ENCODE data around the gene ABO.

The ABO gene

GRCh38 chr9:133262226-133262625 lies 12.8 kb downstream of the ABO start:
- Mint-ChIP-seq H3K27ac (no peak overlapping the region), H3K4me1 (no peaks in the 10 kb centered on the region), H3K36me3 (no peaks in the 10 kb centered on the region), H3K4me3 (no peak overlapping the region), H3K27me3 (peaks cover 17% of the 10 kb centered on the region), H3K9me3 (no peaks in the 10 kb centered on the region)
- no peak for ATAC-seq (ENCODE audit: low read depth)
- DNase-seq (ENCODE audit: low spot score in 2 of 2) = no peak

DNA sequence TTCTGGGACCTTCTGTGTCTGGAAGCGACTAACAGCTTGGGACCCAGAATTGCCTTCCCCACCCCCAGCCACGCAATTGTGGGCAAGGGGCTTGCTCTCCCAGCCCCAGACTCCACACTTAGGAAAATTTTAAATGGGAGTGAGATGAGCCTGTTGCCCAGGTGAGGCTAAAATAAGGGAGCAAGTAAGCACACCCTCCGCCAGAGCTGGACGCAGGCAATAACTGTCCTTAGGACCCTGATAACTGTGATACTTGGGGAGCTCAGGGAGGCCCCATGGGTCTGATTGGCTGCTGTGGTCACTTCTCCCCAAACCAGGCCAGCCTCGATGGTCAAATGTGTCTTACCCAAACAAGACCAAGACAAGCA lies 13.3 kb downstream of the ABO start:
- no peaks in the 10 kb centered on the region for H3K4me1 Mint-ChIP-seq
- no peak overlapping the region for H3K27ac Mint-ChIP-seq
- ATAC-seq (ENCODE audit: low read depth) (no peak), DNase-seq (ENCODE audit: low spot score in 2 of 2) (no peak)
- peaks cover 17% of the 10 kb centered on the region for H3K27me3 Mint-ChIP-seq
- H3K36me3 Mint-ChIP-seq = no peaks in the 10 kb centered on the region
- H3K9me3 Mint-ChIP-seq = no peaks in the 10 kb centered on the region
- no peak overlapping the region for H3K4me3 Mint-ChIP-seq

GRCh38 chr9:133261103-133261752 lies 13.8 kb downstream of the ABO start:
- Mint-ChIP-seq H3K9me3 (no peaks in the 10 kb centered on the region), H3K36me3 (no peaks in the 10 kb centered on the region), H3K27me3 (peaks cover 17% of the 10 kb centered on the region), H3K4me3 (no peak overlapping the region), H3K4me1 (no peaks in the 10 kb centered on the region), H3K27ac (no peak overlapping the region)
- no peak for DNase-seq (ENCODE audit: low spot score in 2 of 2)
- no peak for ATAC-seq (ENCODE audit: low read depth)

- Mint-ChIP-seq H3K36me3 (no peaks in the 10 kb centered on the region), H3K27me3 (peaks cover 17% of the 10 kb centered on the region), H3K4me1 (no peaks in the 10 kb centered on the region), H3K27ac (no peak overlapping the region), H3K4me3 (no peak overlapping the region), H3K9me3 (no peaks in the 10 kb centered on the region)
- DNase-seq (ENCODE audit: low spot score in 2 of 2) (no peak), ATAC-seq (ENCODE audit: low read depth) (no peak)
Measured at GRCh38 chr9:133260334-133261102, 14.5 kb downstream of the ABO start.

DNA sequence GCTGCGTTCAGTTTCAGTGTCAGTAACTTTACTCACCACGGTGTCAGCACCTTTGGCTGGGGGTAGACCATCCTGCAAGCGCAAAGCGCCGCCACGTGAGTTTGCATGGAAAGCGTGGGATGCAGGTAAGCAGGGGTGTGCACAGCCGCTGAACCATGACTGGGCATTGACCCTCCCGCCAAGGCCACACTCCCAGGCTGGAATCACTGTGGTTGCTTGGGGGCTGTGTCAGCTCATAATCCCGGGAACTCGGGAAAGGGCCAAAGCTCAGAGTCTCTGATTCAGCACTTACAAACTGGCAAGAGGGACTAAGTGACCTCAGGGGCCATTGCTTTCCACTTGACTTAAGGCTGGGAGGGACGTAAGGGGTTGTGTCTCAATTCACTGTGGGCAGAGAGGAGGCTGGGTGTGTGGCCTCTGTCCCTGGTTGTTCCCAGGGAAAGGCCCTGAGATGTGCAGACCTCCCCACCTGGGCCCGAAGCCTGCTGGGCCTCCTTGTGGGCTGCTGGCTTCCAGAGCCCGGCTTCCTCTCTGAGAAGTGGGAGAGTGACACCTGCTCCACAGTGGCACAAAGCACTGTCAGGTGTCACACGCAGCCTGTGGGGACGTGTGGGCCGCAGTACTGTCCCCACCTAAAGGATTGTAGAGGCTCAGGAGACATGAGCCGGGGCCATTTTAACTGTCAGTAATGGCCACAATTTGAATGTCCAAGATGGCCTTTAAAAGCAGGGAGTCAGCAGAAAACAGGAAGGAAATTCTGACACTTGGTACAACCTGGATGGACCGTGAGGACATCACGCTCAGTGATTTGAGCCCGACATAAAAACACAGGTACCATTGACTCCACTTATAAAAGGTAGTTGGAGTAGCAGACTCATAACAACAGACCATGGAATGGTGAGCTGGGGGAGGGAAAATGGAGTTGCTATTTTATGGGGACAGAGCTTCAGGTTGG lies 16.7 kb downstream of the ABO start:
- H3K9me3 Mint-ChIP-seq = no peaks in the 10 kb centered on the region
- H3K27ac Mint-ChIP-seq = no peak overlapping the region
- no peak overlapping the region for H3K4me3 Mint-ChIP-seq
- ATAC-seq (ENCODE audit: low read depth) = no peak
- H3K4me1 Mint-ChIP-seq = no peaks in the 10 kb centered on the region
- peaks cover 16% of the 10 kb centered on the region for H3K27me3 Mint-ChIP-seq
- no peaks in the 10 kb centered on the region for H3K36me3 Mint-ChIP-seq
- DNase-seq (ENCODE audit: low spot score in 2 of 2) = no peak

DNA sequence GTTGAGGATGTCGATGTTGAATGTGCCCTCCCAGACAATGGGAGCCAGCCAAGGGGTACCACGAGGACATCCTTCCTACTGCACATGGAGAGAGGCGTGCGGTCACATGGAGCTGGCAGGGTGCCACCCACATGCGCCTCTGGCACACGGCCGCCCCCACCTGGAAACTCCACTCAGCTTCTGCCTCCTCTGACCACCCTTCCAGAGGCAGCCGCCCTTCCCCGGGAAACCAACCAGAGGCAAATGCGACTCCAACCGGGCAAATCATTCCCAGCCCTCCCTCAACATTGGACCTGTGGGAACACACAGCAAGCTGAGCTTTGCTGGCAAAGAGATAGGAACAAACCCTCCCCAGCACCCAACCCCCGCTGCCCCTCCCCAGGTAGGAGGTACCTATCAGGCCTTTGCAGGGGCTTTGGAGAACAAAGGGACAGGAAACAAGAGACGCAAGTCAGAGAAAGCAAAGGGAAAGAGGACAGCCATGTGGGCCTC lies 17.5 kb downstream of the ABO start:
- Mint-ChIP-seq H3K4me3 (no peak overlapping the region), H3K9me3 (no peaks in the 10 kb centered on the region), H3K36me3 (no peaks in the 10 kb centered on the region), H3K27me3 (peaks cover 16% of the 10 kb centered on the region), H3K27ac (no peak overlapping the region), H3K4me1 (no peaks in the 10 kb centered on the region)
- ATAC-seq (ENCODE audit: low read depth) = no peak
- no peak for DNase-seq (ENCODE audit: low spot score in 2 of 2)

DNA sequence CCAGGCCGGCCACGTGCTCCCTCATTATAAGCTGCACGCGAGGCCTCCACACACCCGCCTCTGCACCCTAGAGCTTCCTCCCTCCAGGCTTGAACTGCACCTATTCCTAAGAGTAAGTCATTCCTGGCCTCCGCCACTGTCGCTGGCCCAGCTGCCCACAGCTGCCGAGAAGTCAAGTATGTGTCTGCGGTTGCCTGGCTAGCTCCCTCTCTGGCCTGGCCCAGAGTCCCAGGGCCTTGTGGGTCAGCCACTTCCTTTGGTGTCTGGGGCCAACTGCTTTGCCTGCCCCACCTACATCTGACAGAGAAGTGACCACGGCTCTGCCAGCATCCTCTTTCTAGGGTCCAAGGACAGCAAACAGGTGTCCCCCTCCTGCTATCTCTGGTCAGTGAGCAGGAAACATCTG lies 18.3 kb downstream of the ABO start:
- Mint-ChIP-seq H3K4me3 (no peak overlapping the region), H3K27ac (no peak overlapping the region), H3K4me1 (no peaks in the 10 kb centered on the region), H3K36me3 (no peaks in the 10 kb centered on the region), H3K27me3 (peaks cover 11% of the 10 kb centered on the region), H3K9me3 (no peaks in the 10 kb centered on the region)
- no peak for ATAC-seq (ENCODE audit: low read depth)
- DNase-seq (ENCODE audit: low spot score in 2 of 2) = no peak

GRCh38 chr9:133256136-133256461 lies 18.9 kb downstream of the ABO start:
- H3K4me3 Mint-ChIP-seq = no peak overlapping the region
- DNase-seq (ENCODE audit: low spot score in 2 of 2) (no peak), ATAC-seq (ENCODE audit: low read depth) (no peak)
- no peaks in the 10 kb centered on the region for H3K9me3 Mint-ChIP-seq
- H3K36me3 Mint-ChIP-seq = no peaks in the 10 kb centered on the region
- no peak overlapping the region for H3K27ac Mint-ChIP-seq
- H3K4me1 Mint-ChIP-seq = no peaks in the 10 kb centered on the region
- peaks cover 11% of the 10 kb centered on the region for H3K27me3 Mint-ChIP-seq

DNA sequence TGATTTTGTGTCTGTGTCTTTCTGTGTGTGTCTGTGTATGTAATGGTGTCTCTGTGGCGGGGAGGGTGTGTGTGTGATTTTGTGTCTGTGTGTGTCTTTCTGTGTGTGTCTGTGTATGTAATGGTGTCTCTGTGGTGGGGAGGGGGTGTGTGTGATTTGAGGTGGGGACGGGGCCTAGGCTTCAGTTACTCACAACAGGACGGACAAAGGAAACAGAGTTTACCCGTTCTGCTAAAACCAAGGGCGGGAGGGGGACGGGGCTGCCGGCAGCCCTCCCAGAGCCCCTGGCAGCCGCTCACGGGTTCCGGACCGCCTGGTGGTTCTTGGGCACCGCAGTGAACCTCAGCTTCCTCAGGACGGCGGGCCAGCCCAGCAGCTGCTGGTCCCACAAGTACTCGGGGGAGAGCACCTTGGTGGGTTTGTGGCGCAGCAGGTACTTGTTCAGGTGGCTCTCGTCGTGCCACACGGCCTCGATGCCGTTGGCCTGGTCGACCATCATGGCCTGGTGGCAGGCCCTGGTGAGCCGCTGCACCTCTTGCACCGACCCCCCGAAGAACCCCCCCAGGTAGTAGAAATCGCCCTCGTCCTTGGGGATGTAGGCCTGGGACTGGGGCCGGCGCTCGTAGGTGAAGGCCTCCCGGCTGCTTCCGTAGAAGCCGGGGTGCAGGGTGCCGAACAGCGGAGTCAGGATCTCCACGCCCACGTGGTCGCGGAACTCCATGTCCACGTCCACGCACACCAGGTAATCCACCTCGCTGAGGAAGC lies 19.4 kb downstream of the ABO start:
- H3K27me3 Mint-ChIP-seq = peaks cover 7% of the 10 kb centered on the region
- H3K36me3 Mint-ChIP-seq = no peaks in the 10 kb centered on the region
- no peak overlapping the region for H3K4me3 Mint-ChIP-seq
- ATAC-seq (ENCODE audit: low read depth) = no peak
- H3K9me3 Mint-ChIP-seq = no peaks in the 10 kb centered on the region
- H3K27ac Mint-ChIP-seq = no peak overlapping the region
- H3K4me1 Mint-ChIP-seq = no peaks in the 10 kb centered on the region
- no peak for DNase-seq (ENCODE audit: low spot score in 2 of 2)

GRCh38 chr9:133254471-133254870 lies 20.5 kb downstream of the ABO start:
- Mint-ChIP-seq H3K36me3 (no peaks in the 10 kb centered on the region), H3K4me3 (no peak overlapping the region), H3K9me3 (no peaks in the 10 kb centered on the region), H3K27ac (no peak overlapping the region), H3K4me1 (no peaks in the 10 kb centered on the region), H3K27me3 (peaks cover 4% of the 10 kb centered on the region)
- ATAC-seq (ENCODE audit: low read depth) (no peak), DNase-seq (ENCODE audit: low spot score in 2 of 2) (no peak)

DNA sequence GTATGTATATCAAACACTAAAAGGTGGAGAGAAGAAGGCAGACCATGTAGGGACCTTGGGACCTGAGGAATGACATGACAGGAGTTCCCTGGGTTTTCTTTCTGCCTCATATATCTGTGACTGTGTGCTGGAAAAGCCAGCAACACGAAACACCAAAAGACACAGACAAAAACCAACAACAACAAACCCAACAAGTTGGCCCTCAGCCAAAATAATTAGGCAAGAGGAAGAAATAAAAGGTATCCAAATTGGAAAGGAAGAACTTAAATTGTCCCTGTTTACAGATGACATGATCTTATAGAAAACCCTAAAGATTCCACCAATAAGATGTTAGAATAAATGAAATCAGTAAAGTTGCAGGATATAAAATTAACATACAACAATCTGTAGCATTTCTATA lies 21.7 kb downstream of the ABO start:
- H3K4me3 Mint-ChIP-seq = no peak overlapping the region
- no peak overlapping the region for H3K27ac Mint-ChIP-seq
- no peaks in the 10 kb centered on the region for H3K9me3 Mint-ChIP-seq
- no peak for DNase-seq (ENCODE audit: low spot score in 2 of 2)
- no peaks in the 10 kb centered on the region for H3K4me1 Mint-ChIP-seq
- H3K36me3 Mint-ChIP-seq = no peaks in the 10 kb centered on the region
- H3K27me3 Mint-ChIP-seq = peaks cover 9% of the 10 kb centered on the region
- no peak for ATAC-seq (ENCODE audit: low read depth)

DNA sequence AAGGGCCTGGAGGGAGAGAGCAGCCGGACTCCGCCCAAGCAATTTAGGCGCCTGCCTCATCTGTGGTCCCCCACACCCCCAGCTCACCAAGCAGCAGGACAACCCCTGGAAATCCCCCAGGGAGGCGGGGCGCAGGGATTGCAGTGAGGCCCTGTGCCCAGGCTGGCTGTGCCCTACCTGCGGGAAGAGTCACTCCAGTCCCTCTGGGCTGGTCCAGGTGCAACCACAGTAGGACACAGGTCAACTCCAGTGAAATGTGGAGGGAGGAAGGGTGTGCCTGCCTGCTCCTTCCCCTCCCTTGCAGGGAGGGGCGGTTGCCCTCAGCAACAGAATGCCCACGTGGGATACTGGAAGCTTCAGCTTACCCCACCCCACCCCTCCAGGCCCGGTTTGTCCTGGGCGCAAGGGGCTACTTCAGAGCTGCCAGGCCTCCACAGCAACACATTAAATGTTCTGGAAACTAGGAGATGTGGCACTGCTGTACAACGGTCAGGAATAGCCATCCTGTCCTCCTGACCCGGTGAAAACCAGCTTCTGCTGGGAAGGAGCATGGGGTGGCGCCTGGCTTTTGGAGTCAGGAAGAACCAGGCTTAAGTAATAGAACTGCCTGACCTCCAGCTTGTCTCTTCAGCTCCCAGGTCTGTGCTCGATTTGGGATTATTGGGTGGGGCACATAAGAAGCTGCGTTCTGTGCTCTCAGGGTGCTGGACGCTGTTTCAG lies 22.5 kb downstream of the ABO start:
- Mint-ChIP-seq H3K27me3 (peaks cover 9% of the 10 kb centered on the region), H3K9me3 (no peaks in the 10 kb centered on the region), H3K4me3 (no peak overlapping the region), H3K4me1 (no peaks in the 10 kb centered on the region), H3K36me3 (no peaks in the 10 kb centered on the region), H3K27ac (no peak overlapping the region)
- no peak for ATAC-seq (ENCODE audit: low read depth)
- no peak for DNase-seq (ENCODE audit: low spot score in 2 of 2)

GRCh38 chr9:133251773-133252172 lies 23.2 kb downstream of the ABO start:
- Mint-ChIP-seq H3K36me3 (no peaks in the 10 kb centered on the region), H3K4me3 (no peak overlapping the region), H3K27ac (no peak overlapping the region), H3K9me3 (no peaks in the 10 kb centered on the region), H3K27me3 (peaks cover 9% of the 10 kb centered on the region), H3K4me1 (no peaks in the 10 kb centered on the region)
- no peak for DNase-seq (ENCODE audit: low spot score in 2 of 2)
- ATAC-seq (ENCODE audit: low read depth) = no peak
